Posterior cingulate gyrus (tissue), 11 donors: Measurements from ENCODE around the gene ABHD5.
"Not testable (repeated sequence)": the region's sequence is repeated elsewhere in the genome, so short reads cannot be mapped to it uniquely, and the experiment has no call there.

Source experiments
- DNase-seq, 10 donors: peaks; one replicate each; pipeline versions ENCODE4 v3.0.0 to v3.0.0-alpha.2; 2020 to 2021; ENCODE audit warnings: mixed read lengths in 3 of 10
- intact Hi-C: fragments of 100-400 bp; cut with DNase I; formaldehyde crosslinking; loops from one replicate; pipeline ENCODE4 v1.15.1; 2023

Gene ABHD5

DNA sequence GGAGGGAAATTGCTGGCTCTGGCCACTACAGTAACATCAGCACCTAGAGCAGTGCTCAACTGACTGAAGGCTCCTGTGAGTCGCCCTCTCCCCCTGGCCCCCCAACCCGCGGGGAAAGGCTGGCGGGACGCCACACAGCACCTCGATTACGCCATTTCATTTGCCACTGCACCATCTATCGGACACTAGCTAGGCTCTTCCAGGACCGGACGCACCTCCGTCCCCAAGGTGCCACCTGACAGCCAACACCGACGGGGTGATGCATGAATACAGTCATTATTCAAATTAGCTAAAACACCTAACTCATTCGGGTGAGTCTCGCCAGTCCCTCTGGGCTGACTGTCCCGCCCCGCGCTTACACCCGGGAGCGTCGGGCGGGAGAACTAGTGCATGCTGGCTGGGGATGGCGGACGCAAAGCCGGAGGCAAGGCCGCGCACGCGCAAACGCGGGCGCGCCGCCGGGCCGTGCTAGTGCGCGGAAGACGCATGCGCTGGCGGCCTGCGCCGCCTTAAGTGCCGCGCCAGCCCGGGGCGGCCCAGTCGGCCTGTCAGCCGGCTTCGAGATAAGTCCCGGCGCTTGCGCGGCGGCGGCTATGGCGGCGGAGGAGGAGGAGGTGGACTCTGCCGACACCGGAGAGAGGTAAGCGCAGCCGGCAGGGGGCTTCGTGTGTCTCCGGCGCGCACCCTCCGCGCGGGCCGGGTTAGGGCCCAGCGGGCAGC is at the start of gene ABHD5:
ABHD5 (plus strand) TSS at position 539 of the 720 bp plus-strand sequence; CDS start at position 594, 55 bp downstream.
- DNase-seq = peak; percentile 77 to 98 (median 84)
- intact Hi-C loops = loop anchor here (2.0 kb wide), 1 partner anchor 68 kb away; the partner anchor contains the start of gene ANO10

DNA sequence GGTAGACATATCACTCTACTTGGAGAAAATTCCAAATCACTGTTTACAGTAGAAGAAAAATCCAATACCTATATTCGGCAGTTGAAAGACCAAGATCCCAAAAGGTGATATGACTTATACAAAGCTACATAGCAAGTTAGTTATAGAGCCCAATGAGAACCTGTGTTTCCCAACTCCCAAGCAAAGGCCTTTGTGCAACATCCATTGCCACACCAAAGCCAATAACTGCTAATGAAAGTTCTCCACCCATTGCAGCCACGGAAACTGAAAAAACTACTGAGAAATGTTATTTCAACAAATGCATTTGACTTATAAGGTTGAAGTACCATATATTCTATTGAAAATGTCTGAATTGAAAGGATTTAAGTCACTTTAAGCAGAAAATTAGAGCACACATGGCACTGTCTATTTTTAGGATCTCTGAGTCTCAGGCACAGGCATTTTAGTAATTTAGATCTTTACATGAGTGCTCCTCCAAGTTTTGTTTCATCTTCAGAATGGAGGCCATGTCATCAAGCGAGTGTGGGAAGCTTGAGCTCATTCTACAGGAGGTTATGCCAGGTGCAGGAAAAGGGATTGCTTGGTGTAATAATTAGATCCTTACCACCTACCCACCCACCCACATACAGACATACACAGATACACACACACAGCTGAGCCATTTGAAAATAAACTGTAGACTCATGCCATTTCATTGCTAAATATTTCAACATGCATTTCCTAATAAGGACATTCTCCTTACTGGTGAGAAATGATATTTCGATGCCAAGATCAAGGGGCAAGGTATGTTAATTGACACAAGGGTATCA is 49.2 kb upstream of the ABHD5 start:
- no peak for DNase-seq
- intact Hi-C loops = no loop called here

DNA sequence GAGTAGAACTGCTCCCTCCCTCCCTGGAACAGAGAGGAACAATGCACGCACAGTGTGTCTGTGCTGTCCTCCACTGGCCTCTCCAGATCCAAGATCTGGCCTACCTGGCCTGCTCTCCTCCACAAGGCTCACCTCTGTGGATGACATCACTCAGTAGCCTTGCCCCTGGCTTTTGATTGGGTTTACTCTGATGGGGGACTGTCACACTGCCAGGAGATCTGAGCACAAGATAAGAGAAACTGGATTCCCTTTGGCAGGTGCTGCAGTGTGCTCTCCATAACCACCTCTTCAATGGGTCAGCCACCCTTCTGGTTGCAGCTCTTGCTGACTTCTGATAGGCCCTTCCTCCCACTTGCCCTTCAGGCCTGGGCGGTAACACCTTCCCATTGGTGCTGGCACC is 46.3 kb upstream of the ABHD5 start:
- no peak for DNase-seq
- intact Hi-C loops = no loop called here

- intact Hi-C loops = no loop called here
- DNase-seq = no peak
Observed at GRCh38 chr3:43647331-43648166, 43.2 kb upstream of the ABHD5 start.

- no peak for DNase-seq
- intact Hi-C loops = no loop called here
Observed at GRCh38 chr3:43648957-43649356, 41.8 kb upstream of the ABHD5 start.

- DNase-seq = peak in 1 of 10 donors; percentile 35
- intact Hi-C loops = no loop called here
Observed at GRCh38 chr3:43649365-43649968, 41.3 kb upstream of the ABHD5 start.

GRCh38 chr3:43650345-43650744 is 40.4 kb upstream of the ABHD5 start:
- intact Hi-C loops = no loop called here
- DNase-seq = no peak

DNA sequence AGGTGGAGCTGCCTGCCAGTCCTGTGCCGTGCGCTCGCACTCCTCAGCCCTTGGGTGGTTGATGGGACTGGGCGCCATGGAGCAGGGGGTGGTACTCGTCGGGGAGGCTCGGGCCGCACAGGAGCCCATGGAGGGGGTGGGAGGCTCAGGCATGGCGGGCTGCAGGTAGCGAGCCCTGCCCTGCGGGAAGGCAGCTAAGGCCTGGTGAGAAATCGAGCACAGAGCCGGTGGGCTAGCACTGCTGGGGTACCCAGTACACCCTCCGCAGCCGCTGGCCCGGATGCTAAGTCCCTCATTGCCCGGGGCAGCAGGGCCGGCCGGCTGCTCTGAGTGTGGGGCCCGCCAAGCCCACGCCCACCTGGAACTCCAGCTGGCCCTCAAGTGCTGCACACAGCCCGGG is 34.3 kb upstream of the ABHD5 start:
- intact Hi-C loops = not testable (repeated sequence)
- peak in 1 of 10 donors; percentile 45 for DNase-seq

DNA sequence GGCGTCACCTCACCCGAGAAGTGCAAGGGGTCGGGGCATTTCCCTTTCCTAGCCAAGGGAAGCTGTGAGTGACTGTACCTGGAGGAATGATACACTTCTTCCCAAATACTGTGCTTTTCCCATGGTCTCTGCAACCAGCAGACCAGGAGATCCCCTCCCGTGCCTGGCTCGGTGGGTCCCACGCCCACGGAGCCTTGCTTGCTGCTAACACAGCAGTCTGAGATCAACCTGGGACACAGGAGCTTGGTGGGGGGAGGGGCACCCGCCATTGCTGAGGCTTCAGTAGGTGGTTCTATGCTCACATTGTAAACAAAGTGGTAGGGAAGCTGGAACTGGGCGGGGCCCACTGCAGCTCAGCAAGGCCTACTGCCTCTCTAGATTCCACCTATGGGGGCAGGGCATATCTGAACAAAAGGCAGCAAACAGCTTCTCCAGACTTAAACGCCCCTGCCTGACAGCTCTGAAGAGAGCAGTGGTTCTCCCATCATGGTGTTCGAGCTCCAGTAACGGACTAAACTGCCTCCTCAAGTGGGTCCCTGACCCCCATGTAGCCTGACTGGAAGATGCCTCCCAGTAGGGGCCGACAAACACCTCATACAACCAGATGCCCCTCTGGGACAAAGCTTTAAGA is 31.4 kb upstream of the ABHD5 start:
- peak in 1 of 10 donors; percentile 46 for DNase-seq
- intact Hi-C loops = no loop called here

- DNase-seq, intact Hi-C loops: not testable (repeated sequence)
Observed at GRCh38 chr3:43661376-43661775, 29.4 kb upstream of the ABHD5 start.

DNA sequence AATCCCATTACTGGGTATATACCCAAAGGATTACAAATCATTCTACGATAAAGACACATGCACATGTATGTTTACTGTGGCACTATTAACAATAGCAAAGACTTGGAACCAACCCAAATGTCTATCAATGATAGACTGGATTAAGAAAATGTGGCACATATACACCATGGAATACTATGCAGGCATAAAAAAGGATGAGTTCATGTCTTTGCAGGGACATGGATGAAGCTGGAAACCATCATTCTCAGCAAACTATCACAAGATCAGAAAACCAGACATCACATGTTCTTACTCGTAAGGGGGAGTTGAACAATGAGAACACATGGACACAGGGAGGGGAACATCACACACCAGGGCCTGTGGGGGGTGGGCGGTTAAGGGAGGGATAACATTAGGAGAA is 25.7 kb upstream of the ABHD5 start:
- DNase-seq, intact Hi-C loops: not testable (repeated sequence)

GRCh38 chr3:43670635-43671522 is 19.9 kb upstream of the ABHD5 start:
- intact Hi-C loops = no loop called here

DNA sequence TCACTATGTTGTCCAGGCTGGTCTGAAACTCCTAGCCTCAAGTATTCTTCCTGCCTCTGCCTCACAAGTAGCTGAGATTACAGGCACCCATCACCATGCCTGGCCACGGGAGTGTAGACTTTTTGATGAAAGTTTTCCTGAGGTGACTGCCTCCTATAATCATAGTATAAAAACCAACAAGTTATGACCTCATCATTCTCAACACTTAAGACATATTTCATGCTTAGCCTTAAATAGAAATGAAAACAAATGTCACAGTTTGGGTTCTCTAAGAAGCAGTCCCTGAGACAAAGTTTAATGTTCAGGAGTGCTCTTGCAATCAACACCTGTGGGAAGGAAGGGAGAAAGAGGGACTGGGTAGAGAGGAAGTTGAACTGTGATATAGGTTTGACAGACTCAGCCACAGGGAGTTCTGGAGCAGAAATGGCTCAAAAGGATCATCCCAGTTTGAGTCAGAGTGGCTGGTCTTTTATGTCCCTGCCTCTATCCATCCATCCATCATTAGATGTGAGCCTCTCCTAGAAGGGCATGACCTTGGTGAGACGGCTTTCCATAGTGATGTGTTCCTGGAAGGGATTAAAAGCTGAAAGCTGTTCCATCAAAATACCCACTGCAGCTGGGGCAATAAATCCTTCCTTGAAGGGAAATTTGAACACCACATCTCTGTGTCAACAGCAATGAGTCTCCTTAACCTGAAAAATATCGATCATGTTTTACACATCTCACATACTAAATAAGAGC is 16.2 kb upstream of the ABHD5 start:
- intact Hi-C loops = no loop called here
- no peak for DNase-seq

More at GRCh38 chr3:43670635-43671522, 19.9 kb upstream of the ABHD5 start:
- DNase-seq = no peak

GRCh38 chr3:43675593-43675992 is 15.1 kb upstream of the ABHD5 start:
- DNase-seq = no peak
- intact Hi-C loops = no loop called here

DNA sequence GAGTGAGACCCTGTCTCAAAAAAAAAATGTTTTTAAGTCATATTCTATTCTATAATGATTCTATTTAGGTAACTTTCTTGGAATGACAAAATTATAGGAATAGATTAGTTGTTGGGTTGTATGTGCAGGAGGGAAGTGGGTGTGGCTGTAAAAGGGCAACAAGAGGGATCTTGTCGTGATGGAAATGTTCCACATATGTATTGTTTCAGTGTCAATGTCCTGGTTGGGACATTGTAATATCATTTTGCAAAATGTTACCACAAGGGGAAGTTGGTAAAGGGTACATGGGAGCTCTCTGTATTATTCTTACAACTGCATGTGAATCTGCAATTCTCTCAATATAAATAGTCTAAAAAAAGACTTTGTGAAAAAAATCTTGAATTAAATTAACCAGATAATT is 14.3 kb upstream of the ABHD5 start:
- intact Hi-C loops = no loop called here
- DNase-seq = no peak

DNA sequence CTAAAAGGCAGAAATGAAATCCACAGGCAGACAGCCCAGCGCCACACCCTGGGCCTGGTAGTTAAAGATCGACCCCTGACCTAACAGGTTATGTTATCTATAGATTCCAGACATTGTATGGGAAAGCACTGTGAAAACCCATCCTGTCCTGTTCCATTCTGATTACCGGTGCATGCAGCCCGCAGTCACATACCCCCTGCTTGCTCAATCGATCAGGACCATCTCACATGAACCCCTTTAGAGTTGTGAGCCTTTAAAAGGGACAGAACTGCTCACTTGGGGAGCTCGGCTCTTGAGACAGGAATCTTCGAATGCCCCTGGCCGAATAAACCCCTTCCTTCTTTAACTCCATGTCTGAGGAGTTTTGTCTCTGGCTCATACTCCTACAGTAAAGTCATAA is 12.4 kb upstream of the ABHD5 start:
- intact Hi-C loops, DNase-seq: not testable (repeated sequence)

DNA sequence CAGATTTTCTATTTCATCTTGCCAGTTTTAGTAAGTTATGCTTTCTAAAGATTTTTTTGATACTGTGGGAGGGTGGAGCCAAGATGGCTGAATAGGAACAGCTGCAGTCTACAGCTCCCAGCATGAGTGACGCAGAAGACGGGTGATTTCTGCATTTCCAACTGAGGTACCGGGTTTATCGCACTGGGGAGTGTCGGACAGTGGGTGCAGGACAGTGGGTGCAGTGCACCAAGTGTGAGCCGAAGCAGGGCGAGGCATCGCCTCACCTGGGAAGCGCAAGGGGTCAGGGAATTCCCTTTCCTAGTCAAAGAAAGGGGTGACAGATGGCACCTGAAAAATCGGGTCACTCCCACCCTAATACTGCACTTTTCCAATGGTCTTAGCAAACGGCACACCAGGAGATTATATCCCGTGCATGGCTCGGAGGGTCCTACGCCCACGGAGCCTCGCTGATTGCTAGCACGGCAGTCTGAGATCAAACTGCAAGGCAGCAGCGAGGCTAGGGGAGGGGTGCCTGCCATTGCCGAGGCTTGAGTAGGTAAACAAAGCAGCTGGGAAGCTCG is 11.8 kb upstream of the ABHD5 start:
- DNase-seq, intact Hi-C loops: not testable (repeated sequence)

DNA sequence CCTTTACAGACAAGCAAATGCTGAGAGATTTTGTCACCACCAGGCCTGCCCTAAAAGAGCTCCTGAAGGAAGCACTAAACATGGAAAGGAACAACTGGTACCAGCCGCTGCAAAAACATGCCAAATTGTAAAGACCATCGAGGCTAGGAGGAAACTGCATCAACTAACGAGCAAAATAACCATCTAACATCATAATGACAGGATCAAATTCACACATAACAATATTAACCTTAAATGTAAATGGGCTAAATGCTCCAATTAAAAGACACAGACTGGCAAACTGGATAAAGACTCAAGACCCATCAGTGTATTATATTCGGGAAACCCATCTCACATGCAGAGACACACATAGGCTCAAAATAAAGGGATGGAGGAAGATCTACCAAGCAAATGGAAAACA is 9.9 kb upstream of the ABHD5 start:
- DNase-seq, intact Hi-C loops: not testable (repeated sequence)
